GM23338 (cell line): ENCODE data around the gene CBR1.

ENCODE experiments used
- CTCF ChIP-seq, 2 experiments: fragments of 200-600 bp in 1 of 2; sonication (generic) in 1 of 2; conservative IDR thresholded peaks; 2 replicates each; pipeline versions ENCODE4 v1.5.1 to v1.6.1; 2016 to 2017; ENCODE audit warnings: antibody characterized with exemption in 2 of 2, low read depth in 2 of 2, mild to moderate bottlenecking in 2 of 2, moderate library complexity in 1 of 2
- EZH2 ChIP-seq: fragments of 200-600 bp; sonication (generic); IDR thresholded peaks from one replicate; pipeline ENCODE4 v1.8.0; 2017; ENCODE audit warnings: antibody characterized with exemption, mild to moderate bottlenecking, low read depth; ENCODE audit not compliant: unreplicated experiment
- POLR2AphosphoS5 ChIP-seq: IDR thresholded peaks from 2 replicates; pipeline ENCODE4 v1.6.1; 2016; ENCODE audit warnings: antibody characterized with exemption, low read depth
- TF ChIP-seq, protein P1 (sequence below): IDR thresholded peaks from one replicate; pipeline ENCODE4 v1.6.1; 2018; ENCODE audit warnings: antibody characterized with exemption; ENCODE audit not compliant: unreplicated experiment

DNA sequence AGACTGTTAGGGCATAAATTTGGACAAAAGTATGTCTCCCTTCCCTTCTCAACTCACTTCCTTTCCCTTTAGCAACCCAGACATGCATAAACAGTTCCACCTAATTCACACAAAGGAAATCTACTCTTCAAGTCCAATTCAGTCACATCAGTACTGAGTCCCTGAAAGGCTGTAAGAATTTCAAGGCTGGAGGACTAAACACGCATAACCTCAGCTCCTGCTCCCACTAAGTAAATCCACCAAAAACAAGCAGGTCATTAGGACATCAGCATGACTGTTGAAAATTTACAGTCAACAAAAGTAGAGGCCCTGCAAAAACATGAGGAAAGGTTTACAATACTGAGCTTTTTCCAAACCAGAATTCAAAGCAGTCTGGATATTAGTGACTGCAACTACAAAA lies 27.9 kb upstream of the CBR1 start:
- TF ChIP-seq CTCF (conservative IDR thresholded peaks at IDR 0.05; ENCODE audit: low read depth in 2 of 2) (no peak), EZH2 (no peak), POLR2AphosphoS5 (no peak)
- TF ChIP-seq, protein P1, sequence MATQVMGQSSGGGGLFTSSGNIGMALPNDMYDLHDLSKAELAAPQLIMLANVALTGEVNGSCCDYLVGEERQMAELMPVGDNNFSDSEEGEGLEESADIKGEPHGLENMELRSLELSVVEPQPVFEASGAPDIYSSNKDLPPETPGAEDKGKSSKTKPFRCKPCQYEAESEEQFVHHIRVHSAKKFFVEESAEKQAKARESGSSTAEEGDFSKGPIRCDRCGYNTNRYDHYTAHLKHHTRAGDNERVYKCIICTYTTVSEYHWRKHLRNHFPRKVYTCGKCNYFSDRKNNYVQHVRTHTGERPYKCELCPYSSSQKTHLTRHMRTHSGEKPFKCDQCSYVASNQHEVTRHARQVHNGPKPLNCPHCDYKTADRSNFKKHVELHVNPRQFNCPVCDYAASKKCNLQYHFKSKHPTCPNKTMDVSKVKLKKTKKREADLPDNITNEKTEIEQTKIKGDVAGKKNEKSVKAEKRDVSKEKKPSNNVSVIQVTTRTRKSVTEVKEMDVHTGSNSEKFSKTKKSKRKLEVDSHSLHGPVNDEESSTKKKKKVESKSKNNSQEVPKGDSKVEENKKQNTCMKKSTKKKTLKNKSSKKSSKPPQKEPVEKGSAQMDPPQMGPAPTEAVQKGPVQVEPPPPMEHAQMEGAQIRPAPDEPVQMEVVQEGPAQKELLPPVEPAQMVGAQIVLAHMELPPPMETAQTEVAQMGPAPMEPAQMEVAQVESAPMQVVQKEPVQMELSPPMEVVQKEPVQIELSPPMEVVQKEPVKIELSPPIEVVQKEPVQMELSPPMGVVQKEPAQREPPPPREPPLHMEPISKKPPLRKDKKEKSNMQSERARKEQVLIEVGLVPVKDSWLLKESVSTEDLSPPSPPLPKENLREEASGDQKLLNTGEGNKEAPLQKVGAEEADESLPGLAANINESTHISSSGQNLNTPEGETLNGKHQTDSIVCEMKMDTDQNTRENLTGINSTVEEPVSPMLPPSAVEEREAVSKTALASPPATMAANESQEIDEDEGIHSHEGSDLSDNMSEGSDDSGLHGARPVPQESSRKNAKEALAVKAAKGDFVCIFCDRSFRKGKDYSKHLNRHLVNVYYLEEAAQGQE = no peak
